Fibroblast of lung (primary cell): ENCODE data around the gene CDH4. TPM values are rescaled to one million over a fixed set of nuclear protein-coding genes. Genes with fewer than 3 reads are reported as not detected.

ENCODE experiments used
- DNase-seq, 2 donors: peaks; one replicate each; pipeline versions ENCODE4 v3.0.0 to v3.0.0-alpha.2; 2010; ENCODE audit warnings: low read depth in 2 of 2
- H2AFZ ChIP-seq: 2 replicates; pipeline ENCODE4 v1.5.1; 2012; ENCODE audit warnings: low read length, control low read depth, inconsistent platforms
- H3K27ac ChIP-seq: 2 replicates; pipeline ENCODE4 v1.5.1; 2011; ENCODE audit warnings: low read length, control low read depth; ENCODE audit not compliant: insufficient read depth
- H3K27me3 ChIP-seq: 2 replicates; pipeline ENCODE4 v1.5.1; 2011; ENCODE audit warnings: mild to moderate bottlenecking, low read length; ENCODE audit not compliant: control insufficient read depth, insufficient read depth
- H3K36me3 ChIP-seq: 2 replicates; pipeline ENCODE4 v1.5.1; 2011; ENCODE audit warnings: low read length; ENCODE audit not compliant: control insufficient read depth, insufficient read depth
- H3K4me1 ChIP-seq: 2 replicates; pipeline ENCODE4 v1.5.1; 2011; ENCODE audit warnings: low read length; ENCODE audit not compliant: control insufficient read depth, insufficient read depth; ENCODE audit errors: extremely low read depth
- H3K4me2 ChIP-seq: 2 replicates; pipeline ENCODE4 v1.5.1; 2011; ENCODE audit warnings: low read length, control low read depth; ENCODE audit not compliant: insufficient read depth; ENCODE audit errors: extremely low read depth
- H3K4me3 ChIP-seq, 4 experiments: fragments of 200-600 bp in 1 of 4; sonication (generic) in 1 of 4; replicated peaks in 1 of 4; 2 replicates each; pipeline ENCODE4 v1.5.1; 2011 to 2016; ENCODE audit warnings: low read length in 4 of 4, low read depth in 3 of 4, mild to moderate bottlenecking in 3 of 4, control low read depth in 2 of 4, inconsistent platforms in 1 of 4, mixed read lengths in 1 of 4; ENCODE audit not compliant: insufficient read depth in 1 of 4; ENCODE audit errors: control extremely low read depth in 1 of 4
- H3K79me2 ChIP-seq: 2 replicates; pipeline ENCODE4 v1.5.1; 2012; ENCODE audit warnings: mild to moderate bottlenecking, low read length, inconsistent platforms; ENCODE audit not compliant: control insufficient read depth, insufficient read depth
- H3K9ac ChIP-seq: 2 replicates; pipeline ENCODE4 v1.5.1; 2011; ENCODE audit warnings: mild to moderate bottlenecking, low read length, control low read depth; ENCODE audit not compliant: insufficient read depth
- H3K9me3 ChIP-seq: 2 replicates; pipeline ENCODE4 v1.5.1; 2012; ENCODE audit warnings: low read depth, low read length; ENCODE audit not compliant: control insufficient read depth, insufficient read depth
- H4K20me1 ChIP-seq: 2 replicates; pipeline ENCODE4 v1.5.1; 2011; ENCODE audit warnings: low read length; ENCODE audit not compliant: control insufficient read depth, insufficient read depth; ENCODE audit errors: extremely low read depth
- EZH2 ChIP-seq: IDR thresholded peaks from 2 replicates; pipeline ENCODE4 v1.5.1; 2012; ENCODE audit warnings: low read length, control low read depth, mild to moderate bottlenecking; ENCODE audit errors: missing control alignments
- polyA plus RNA-seq, 2 donors: library from polyadenylated mRNA; depleted of rRNA in 1 of 2; stranded (reverse) in 1 of 2; unstranded in 1 of 2; fragments of >200 nt; gene quantifications; 2 replicates each; pipeline ENCODE4 v1.2.1, GENCODE V29; 2011 to 2012; ENCODE audit warnings: missing spikeins in 1 of 2
- total RNA-seq: library from RNA; depleted of rRNA; stranded (reverse); fragments of >200 nt; gene quantifications from 2 replicates; pipeline ENCODE4 v1.2.1, GENCODE V29; 2014
- TF ChIP-seq, protein P1 (sequence below), 2 donors: IDR thresholded peaks in 1 of 2; conservative IDR thresholded peaks in 1 of 2; 1 replicate in 1 of 2; 2 replicates in 1 of 2; pipeline ENCODE4 v1.5.1; 2011 to 2012; ENCODE audit warnings: low read length in 2 of 2, control low read depth in 1 of 2, inconsistent platforms in 1 of 2, low read depth in 1 of 2, mild to moderate bottlenecking in 1 of 2

CDH4 gene
- total and polyA plus RNA-seq, 2 donors (not counting 1 experiment from before 2014, with no cell fraction given) = 4.8 to 6.8 TPM

DNA sequence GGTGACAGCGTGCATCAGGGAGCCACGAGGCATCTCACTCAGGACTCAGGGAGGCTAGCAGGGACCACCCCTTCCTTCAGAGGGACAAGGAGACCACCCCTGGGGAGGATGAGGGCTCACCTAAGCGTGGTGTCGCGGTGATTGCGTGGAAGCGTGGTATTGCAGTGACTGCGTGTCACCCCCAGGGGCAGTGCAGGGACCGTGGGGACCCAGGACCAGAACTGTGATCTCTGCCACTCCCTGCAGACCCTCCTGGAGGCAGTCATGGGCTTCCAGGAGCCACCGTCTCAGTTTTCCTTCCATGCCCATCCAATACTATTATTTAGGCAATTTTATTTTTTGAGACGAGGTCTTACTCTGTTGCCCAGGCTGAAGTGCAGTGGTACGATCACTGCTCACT lies 666.5 kb downstream of the CDH4 start:
- Histone ChIP-seq H3K4me3 (no peak overlapping the region), H4K20me1 (no peaks in the 10 kb centered on the region), H3K9me3 (peaks cover 4% of the 10 kb centered on the region), H3K4me1 (no peaks in the 10 kb centered on the region), H3K27ac (no peak overlapping the region), H2AFZ (no peak overlapping the region), H3K36me3 (no peaks in the 10 kb centered on the region), H3K27me3 (no peaks in the 10 kb centered on the region), H3K4me2 (no peak overlapping the region), H3K9ac (no peak overlapping the region), H3K79me2 (no peaks in the 10 kb centered on the region)
- DNase-seq = no peak
- TF ChIP-seq EZH2 = no peak
- TF ChIP-seq, protein P1, sequence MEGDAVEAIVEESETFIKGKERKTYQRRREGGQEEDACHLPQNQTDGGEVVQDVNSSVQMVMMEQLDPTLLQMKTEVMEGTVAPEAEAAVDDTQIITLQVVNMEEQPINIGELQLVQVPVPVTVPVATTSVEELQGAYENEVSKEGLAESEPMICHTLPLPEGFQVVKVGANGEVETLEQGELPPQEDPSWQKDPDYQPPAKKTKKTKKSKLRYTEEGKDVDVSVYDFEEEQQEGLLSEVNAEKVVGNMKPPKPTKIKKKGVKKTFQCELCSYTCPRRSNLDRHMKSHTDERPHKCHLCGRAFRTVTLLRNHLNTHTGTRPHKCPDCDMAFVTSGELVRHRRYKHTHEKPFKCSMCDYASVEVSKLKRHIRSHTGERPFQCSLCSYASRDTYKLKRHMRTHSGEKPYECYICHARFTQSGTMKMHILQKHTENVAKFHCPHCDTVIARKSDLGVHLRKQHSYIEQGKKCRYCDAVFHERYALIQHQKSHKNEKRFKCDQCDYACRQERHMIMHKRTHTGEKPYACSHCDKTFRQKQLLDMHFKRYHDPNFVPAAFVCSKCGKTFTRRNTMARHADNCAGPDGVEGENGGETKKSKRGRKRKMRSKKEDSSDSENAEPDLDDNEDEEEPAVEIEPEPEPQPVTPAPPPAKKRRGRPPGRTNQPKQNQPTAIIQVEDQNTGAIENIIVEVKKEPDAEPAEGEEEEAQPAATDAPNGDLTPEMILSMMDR (conservative IDR thresholded peaks at IDR 0.05 in 1 of 2, IDR thresholded peaks at IDR 0.05 in 1 of 2; ENCODE audit: low read depth in 1 of 2, low read length in 2 of 2) = no peak

DNA sequence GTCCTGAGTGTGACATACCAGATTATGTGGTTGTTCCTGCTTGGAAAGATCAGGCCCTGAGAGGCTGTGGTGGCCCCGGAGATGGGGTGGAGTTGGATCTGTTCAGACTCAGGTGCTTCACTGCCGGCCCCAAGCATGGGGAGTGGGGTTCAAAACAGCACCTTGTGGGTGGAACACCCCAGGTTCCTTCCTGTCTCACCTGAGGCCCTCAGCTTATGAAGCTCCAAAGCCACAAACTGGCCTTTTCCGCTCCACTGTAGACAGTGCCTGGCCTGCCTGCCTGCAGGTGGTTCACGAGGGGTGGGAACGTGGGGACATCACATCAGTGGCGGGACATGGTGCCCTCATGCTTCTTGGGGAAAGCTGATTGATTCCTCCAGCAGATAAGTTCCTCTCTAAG lies 667.2 kb downstream of the CDH4 start:
- H3K9ac ChIP-seq = no peak overlapping the region
- peaks cover 4% of the 10 kb centered on the region for H3K9me3 ChIP-seq
- no peak overlapping the region for H3K4me3 ChIP-seq
- H2AFZ ChIP-seq = no peak overlapping the region
- DNase-seq = no peak
- H3K27me3 ChIP-seq = no peaks in the 10 kb centered on the region
- no peaks in the 10 kb centered on the region for H3K36me3 ChIP-seq
- no peaks in the 10 kb centered on the region for H3K4me1 ChIP-seq
- H3K27ac ChIP-seq = no peak overlapping the region
- H3K4me2 ChIP-seq = no peak overlapping the region
- no peaks in the 10 kb centered on the region for H3K79me2 ChIP-seq
- H4K20me1 ChIP-seq = no peaks in the 10 kb centered on the region
- no peak for TF ChIP-seq EZH2
- TF ChIP-seq, protein P1 (conservative IDR thresholded peaks at IDR 0.05 in 1 of 2, IDR thresholded peaks at IDR 0.05 in 1 of 2; ENCODE audit: low read depth in 1 of 2, low read length in 2 of 2) = no peak

DNA sequence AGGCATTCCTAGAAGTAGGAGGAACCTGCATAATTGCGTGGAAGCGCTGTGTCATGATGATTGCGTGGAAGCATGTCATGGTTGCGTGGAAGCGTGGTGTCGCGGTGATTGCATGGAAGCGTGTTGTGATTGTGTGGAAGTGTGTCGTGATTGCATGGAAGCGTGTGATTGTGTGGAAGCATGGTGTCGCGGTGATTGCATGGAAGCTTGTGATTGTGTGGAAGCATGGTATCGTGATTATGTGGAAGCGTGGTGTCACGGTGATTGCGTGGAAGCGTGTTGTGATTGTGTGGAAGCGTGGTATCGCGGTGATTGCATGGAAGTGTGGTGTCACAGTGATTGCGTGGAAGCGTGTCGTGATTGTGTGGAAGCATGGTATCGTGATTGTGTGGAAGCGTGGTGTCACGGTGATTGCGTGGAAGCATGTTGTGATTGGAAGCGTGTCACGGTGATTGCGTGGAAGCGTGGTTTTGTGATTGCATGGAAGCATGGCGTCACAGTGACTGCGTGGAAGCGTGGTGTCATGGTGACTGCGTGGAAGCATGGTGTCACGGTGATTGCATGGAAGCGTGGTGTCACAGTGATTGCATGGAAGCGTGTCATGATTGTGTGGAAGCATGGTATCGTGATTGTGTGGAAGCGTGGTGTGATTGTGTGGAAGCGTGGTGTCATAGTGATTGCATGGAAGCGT lies 667.8 kb downstream of the CDH4 start:
- no peak overlapping the region for H2AFZ ChIP-seq
- TF ChIP-seq, protein P1 (conservative IDR thresholded peaks at IDR 0.05 in 1 of 2, IDR thresholded peaks at IDR 0.05 in 1 of 2; ENCODE audit: low read depth in 1 of 2, low read length in 2 of 2) = no peak
- TF ChIP-seq EZH2 = no peak
- H3K4me1 ChIP-seq = no peaks in the 10 kb centered on the region

More for the DNA sequence above, 667.8 kb downstream of the CDH4 start:
- no peaks in the 10 kb centered on the region for H3K36me3 ChIP-seq
- H3K4me3 ChIP-seq = no peak overlapping the region
- no peak overlapping the region for H3K4me2 ChIP-seq
- no peak for DNase-seq
- no peak overlapping the region for H3K9ac ChIP-seq
- H4K20me1 ChIP-seq = no peaks in the 10 kb centered on the region
- H3K27me3 ChIP-seq = no peaks in the 10 kb centered on the region
- H3K27ac ChIP-seq = no peak overlapping the region
- no peaks in the 10 kb centered on the region for H3K79me2 ChIP-seq
- H3K9me3 ChIP-seq = peaks cover 4% of the 10 kb centered on the region
